Ishikawa (cell line): ENCODE measurements around the gene CCDC6.

Source experiments
- CEBPB ChIP-seq: IDR thresholded peaks from 2 replicates; pipeline ENCODE4 v1.6.1; 2012
- CREB1 ChIP-seq: IDR thresholded peaks from 2 replicates; pipeline ENCODE4 v1.6.1; 2012; ENCODE audit warnings: low read depth
- EGR1 ChIP-seq: IDR thresholded peaks from 2 replicates; pipeline ENCODE4 v1.6.1; 2012
- EP300 ChIP-seq: IDR thresholded peaks from 2 replicates; pipeline ENCODE4 v1.6.1; 2012; ENCODE audit warnings: borderline replicate concordance
- FOXM1 ChIP-seq: IDR thresholded peaks from 2 replicates; pipeline ENCODE4 v1.6.1; 2012; ENCODE audit warnings: low read depth, borderline replicate concordance
- NFIC ChIP-seq: IDR thresholded peaks from 2 replicates; pipeline ENCODE4 v1.6.1; 2012
- RAD21 ChIP-seq: IDR thresholded peaks from 2 replicates; pipeline ENCODE4 v1.6.1; 2012; ENCODE audit warnings: low read depth
- REST ChIP-seq: IDR thresholded peaks from 2 replicates; pipeline ENCODE4 v1.6.1; 2012; ENCODE audit warnings: low read depth, mild to moderate bottlenecking
- TAF1 ChIP-seq: IDR thresholded peaks from 2 replicates; pipeline ENCODE4 v1.6.1; 2012; ENCODE audit warnings: low read depth, mild to moderate bottlenecking
- TCF12 ChIP-seq: IDR thresholded peaks from 2 replicates; pipeline ENCODE4 v1.6.1; 2012; ENCODE audit warnings: low read depth
- TEAD4 ChIP-seq: IDR thresholded peaks from 2 replicates; pipeline ENCODE4 v1.6.1; 2012
- YY1 ChIP-seq: IDR thresholded peaks from 2 replicates; pipeline ENCODE4 v1.6.1; 2012; ENCODE audit warnings: low read depth
- ZBTB7A ChIP-seq: IDR thresholded peaks from 2 replicates; pipeline ENCODE4 v1.6.1; 2012; ENCODE audit warnings: low read depth
- TF ChIP-seq, protein P1 (sequence below): IDR thresholded peaks from 2 replicates; pipeline ENCODE4 v1.6.1; 2012
- TF ChIP-seq, protein P2 (sequence below): IDR thresholded peaks from 2 replicates; pipeline ENCODE4 v1.6.1; 2012

Gene CCDC6

GRCh38 chr10:59901470-59901869, 4.9 kb downstream of the CCDC6 start:
- TF ChIP-seq FOXM1 (no peak), CREB1 (no peak), CEBPB (no peak), NFIC (no peak), ZBTB7A (no peak), YY1 (no peak), TEAD4 (no peak), TCF12 (no peak), REST (no peak), TAF1 (no peak), EP300 (no peak), RAD21 (no peak), EGR1 (no peak)
- TF ChIP-seq, protein P1, sequence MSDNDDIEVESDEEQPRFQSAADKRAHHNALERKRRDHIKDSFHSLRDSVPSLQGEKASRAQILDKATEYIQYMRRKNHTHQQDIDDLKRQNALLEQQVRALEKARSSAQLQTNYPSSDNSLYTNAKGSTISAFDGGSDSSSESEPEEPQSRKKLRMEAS, result no peak
- TF ChIP-seq, protein P2, sequence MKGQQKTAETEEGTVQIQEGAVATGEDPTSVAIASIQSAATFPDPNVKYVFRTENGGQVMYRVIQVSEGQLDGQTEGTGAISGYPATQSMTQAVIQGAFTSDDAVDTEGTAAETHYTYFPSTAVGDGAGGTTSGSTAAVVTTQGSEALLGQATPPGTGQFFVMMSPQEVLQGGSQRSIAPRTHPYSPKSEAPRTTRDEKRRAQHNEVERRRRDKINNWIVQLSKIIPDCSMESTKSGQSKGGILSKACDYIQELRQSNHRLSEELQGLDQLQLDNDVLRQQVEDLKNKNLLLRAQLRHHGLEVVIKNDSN, result no peak

GRCh38 chr10:59900048-59900727, 6.2 kb downstream of the CCDC6 start:
- TF ChIP-seq CEBPB (no peak), NFIC (no peak)

GRCh38 chr10:59898125-59898835, 8.1 kb downstream of the CCDC6 start:
- TF ChIP-seq, protein P2, result no peak
- TF ChIP-seq REST, result no peak
- no peak for TF ChIP-seq TAF1
- TF ChIP-seq TCF12, result no peak
- TF ChIP-seq ZBTB7A, result no peak
- no peak for TF ChIP-seq RAD21
- no peak for TF ChIP-seq FOXM1
- no peak for TF ChIP-seq NFIC
- no peak for TF ChIP-seq YY1
- no peak for TF ChIP-seq CEBPB
- no peak for TF ChIP-seq CREB1
- TF ChIP-seq EP300, result no peak
- TF ChIP-seq EGR1, result no peak
- TF ChIP-seq, protein P1, result no peak

GRCh38 chr10:59896191-59896590, 10.2 kb downstream of the CCDC6 start:
- TF ChIP-seq EGR1, result no peak

GRCh38 chr10:59895629-59896116, 10.7 kb downstream of the CCDC6 start:
- no peak for TF ChIP-seq YY1
- TF ChIP-seq NFIC, result no peak
- TF ChIP-seq, protein P1, result no peak
- no peak for TF ChIP-seq RAD21
- TF ChIP-seq EP300, result no peak
- no peak for TF ChIP-seq CEBPB
- TF ChIP-seq, protein P2, result no peak
- no peak for TF ChIP-seq FOXM1
- TF ChIP-seq CREB1, result no peak
- no peak for TF ChIP-seq TCF12
- TF ChIP-seq ZBTB7A, result no peak
- TF ChIP-seq TAF1, result no peak
- TF ChIP-seq TEAD4, result no peak
